HepG2 (cell line): ENCODE results near the gene YIPF2. TPM values are rescaled to one million over a fixed set of nuclear protein-coding genes. Genes with fewer than 3 reads are reported as not detected.

Experiments
- ATAD3A ChIP-seq: sonication (generic); formaldehyde crosslinking; IDR thresholded peaks from 2 replicates; pipeline ENCODE4 v1.4.0; 2020; ENCODE audit warnings: missing genetic modification reagents
- BRCA1 ChIP-seq: sonication (generic); formaldehyde crosslinking; IDR thresholded peaks from 2 replicates; pipeline ENCODE4 v1.4.0; 2020; ENCODE audit warnings: missing genetic modification reagents
- HIVEP1 ChIP-seq: sonication (generic); formaldehyde crosslinking; IDR thresholded peaks from 2 replicates; pipeline ENCODE4 v1.4.0; 2020; ENCODE audit warnings: mild to moderate bottlenecking, missing genetic modification reagents
- JUND ChIP-seq: sonication (generic); formaldehyde crosslinking; IDR thresholded peaks from 2 replicates; pipeline ENCODE4 v1.8.0; 2022; ENCODE audit warnings: mild to moderate bottlenecking, missing genetic modification reagents
- KDM4B ChIP-seq: sonication (generic); formaldehyde crosslinking; IDR thresholded peaks from 2 replicates; pipeline ENCODE4 v1.4.0; 2020; ENCODE audit warnings: missing genetic modification reagents
- MAFF ChIP-seq: IDR thresholded peaks from 2 replicates; pipeline ENCODE4 v1.6.1; 2011; ENCODE audit warnings: low read depth, low read length, improper control_type of control experiment
- MLLT10 ChIP-seq: sonication (generic); formaldehyde crosslinking; IDR thresholded peaks from 2 replicates; pipeline ENCODE4 v1.4.0; 2020; ENCODE audit warnings: missing genetic modification reagents
- MXD4 ChIP-seq: IDR thresholded peaks from 2 replicates; pipeline ENCODE4 v1.6.1; 2016; ENCODE audit warnings: mild to moderate bottlenecking, missing biosample characterization, missing genetic modification reagents
- PBX2 ChIP-seq: IDR thresholded peaks from 2 replicates; pipeline ENCODE4 v1.6.1; 2016; ENCODE audit warnings: control low read depth
- PCBP2 ChIP-seq: fragments of 200-400 bp; formaldehyde crosslinking; optimal IDR thresholded peaks from 2 replicates; pipeline ENCODE3; 2018; ENCODE audit warnings: low read length, low read depth; ENCODE audit not compliant: poor library complexity, severe bottlenecking
- RARA ChIP-seq: IDR thresholded peaks from 2 replicates; pipeline ENCODE4 v1.6.1; 2016; ENCODE audit warnings: missing genetic modification reagents, missing compliant biosample characterization
- SMAD1 ChIP-seq: sonication (generic); formaldehyde crosslinking; IDR thresholded peaks from 2 replicates; pipeline ENCODE4 v1.4.0; 2020; ENCODE audit warnings: missing genetic modification reagents, low read depth, mild to moderate bottlenecking, borderline replicate concordance
- TRIM24 ChIP-seq: sonication (generic); formaldehyde crosslinking; IDR thresholded peaks from 2 replicates; pipeline ENCODE4 v1.8.0; 2022; ENCODE audit warnings: mild to moderate bottlenecking, missing genetic modification reagents
- WIZ ChIP-seq: sonication (generic); formaldehyde crosslinking; IDR thresholded peaks from 2 replicates; pipeline ENCODE4 v1.5.1; 2020; ENCODE audit warnings: mild to moderate bottlenecking, missing genetic modification reagents
- ZMAT3 ChIP-seq: sonication (generic); formaldehyde crosslinking; conservative IDR thresholded peaks from 2 replicates; pipeline ENCODE4 v1.7.0; 2021; ENCODE audit warnings: missing genetic modification reagents
- ZNF180 ChIP-seq: sonication (generic); formaldehyde crosslinking; IDR thresholded peaks from 2 replicates; pipeline ENCODE4 v1.4.0; 2020; ENCODE audit warnings: low read depth, missing genetic modification reagents, borderline replicate concordance
- ZNF232 ChIP-seq: sonication (generic); formaldehyde crosslinking; IDR thresholded peaks from 2 replicates; pipeline ENCODE4 v1.4.0; 2020; ENCODE audit warnings: missing genetic modification reagents, borderline replicate concordance
- ZNF251 ChIP-seq: sonication (generic); formaldehyde crosslinking; IDR thresholded peaks from 2 replicates; pipeline ENCODE4 v1.9.0; 2021; ENCODE audit warnings: mild to moderate bottlenecking, missing genetic modification reagents
- ZNF550 ChIP-seq: sonication (generic); formaldehyde crosslinking; IDR thresholded peaks from 2 replicates; pipeline ENCODE4 v1.4.0; 2020; ENCODE audit warnings: mild to moderate bottlenecking, missing genetic modification reagents, borderline replicate concordance
- ZNF580 ChIP-seq: IDR thresholded peaks from 2 replicates; pipeline ENCODE4 v1.6.1; 2016; ENCODE audit warnings: low read depth, borderline replicate concordance
- ZNF605 ChIP-seq: sonication (generic); formaldehyde crosslinking; IDR thresholded peaks from 2 replicates; pipeline ENCODE4 v1.8.0; 2022; ENCODE audit warnings: mild to moderate bottlenecking, missing genetic modification reagents
- ZNF644 ChIP-seq: IDR thresholded peaks from 2 replicates; pipeline ENCODE4 v1.6.1; 2016; ENCODE audit warnings: low read depth
- ZNF652 ChIP-seq: IDR thresholded peaks from 2 replicates; pipeline ENCODE4 v1.6.1; 2016; ENCODE audit warnings: low read depth, borderline replicate concordance
- ZNF768 ChIP-seq: sonication (generic); formaldehyde crosslinking; IDR thresholded peaks from 2 replicates; pipeline ENCODE4 v1.4.0; 2020; ENCODE audit warnings: missing genetic modification reagents
- ZNF781 ChIP-seq: sonication (generic); formaldehyde crosslinking; IDR thresholded peaks from 2 replicates; pipeline ENCODE4 v1.5.1; 2020; ENCODE audit warnings: borderline replicate concordance, mild to moderate bottlenecking, missing genetic modification reagents; ENCODE audit errors: not compliant biosample characterization
- polyA plus RNA-seq, 8 experiments: library from polyadenylated mRNA; depleted of rRNA in 3 of 8; stranded (reverse) in 7 of 8; unstranded in 1 of 8; fragments of >200 nt; fragmentation: Illumina TruSeq in 4 of 8; extraction: Trizol in 4 of 8; gene quantifications; 2 replicates each; pipeline versions ENCODE4 v1.2.1 to v1.2.3, GENCODE V29; 2011 to 2016; ENCODE audit warnings: low read depth in 4 of 8, missing spikeins in 1 of 8, mixed read lengths in 1 of 8; ENCODE audit not compliant: insufficient read depth in 1 of 8
- total RNA-seq, 5 experiments: library from RNA; depleted of rRNA; stranded (reverse); fragments of >200 nt; fragmentation: Illumina TruSeq; extraction: Trizol; gene quantifications; 2 replicates each; pipeline ENCODE4 v1.2.3, GENCODE V29; 2016; ENCODE audit warnings: low read depth in 1 of 5
- TF ChIP-seq, protein P1 (sequence below): sonication (generic); formaldehyde crosslinking; IDR thresholded peaks from 2 replicates; pipeline ENCODE4 v1.5.1; 2020; ENCODE audit warnings: missing genetic modification reagents, mild to moderate bottlenecking, borderline replicate concordance
- TF ChIP-seq, protein P2 (sequence below): sonication (generic); formaldehyde crosslinking; IDR thresholded peaks from 2 replicates; pipeline ENCODE4 v1.4.0; 2020; ENCODE audit warnings: missing genetic modification reagents, borderline replicate concordance

YIPF2 gene
- total and polyA plus RNA-seq, 2 of the 13 experiments (the other 11 are each of a cell fraction or from before 2014, with no cell fraction given), result 37.3 to 53.2 TPM

DNA sequence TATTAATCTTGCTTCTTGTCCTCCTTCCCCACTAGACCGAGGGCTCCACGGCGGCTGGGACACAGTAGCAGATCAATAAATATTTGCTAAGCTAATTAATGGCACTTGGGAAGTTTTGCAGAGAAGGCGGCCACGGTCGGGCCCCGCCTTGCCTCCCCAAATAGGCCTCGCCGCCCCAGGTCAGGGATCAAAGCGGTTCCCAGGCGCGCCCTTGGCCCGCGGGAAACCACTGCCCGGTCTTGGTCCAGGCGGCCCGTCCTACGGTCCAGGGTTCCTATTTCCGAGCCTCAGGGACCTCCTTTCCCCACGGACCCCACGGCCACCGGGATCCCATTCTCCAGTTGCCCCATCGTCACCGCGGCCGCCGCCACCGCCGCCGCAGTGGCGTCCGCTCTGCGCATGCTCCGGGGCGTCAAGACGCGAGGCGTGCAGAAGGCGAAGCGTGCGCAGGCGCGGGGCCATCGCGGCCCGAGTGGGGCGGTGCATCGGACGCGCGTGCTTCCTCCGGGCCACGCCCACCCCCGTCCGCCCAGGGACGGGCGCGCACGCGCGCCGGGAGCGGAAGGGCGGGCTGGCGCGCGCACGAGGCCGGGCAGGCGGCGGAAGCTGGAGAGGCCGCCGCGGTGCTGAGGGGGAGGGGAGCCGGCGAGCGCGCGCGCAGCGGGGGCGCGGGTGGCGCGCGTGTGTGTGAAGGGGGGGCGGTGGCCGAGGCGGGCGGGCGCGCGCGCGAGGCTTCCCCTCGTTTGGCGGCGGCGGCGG is 32.1 kb upstream of the YIPF2 start, which contains the start of gene SMARCA4 (continued):
- TF ChIP-seq ZNF180 (no peak), ZNF781 (peak; percentile 77), HIVEP1 (peak; percentile 58; the same call in 1 of the 2 replicates), ZNF251 (CRISPR knock-in tag) (no peak), BRCA1 (CRISPR knock-in tag) (peak; percentile 57; the same call in 1 of the 2 replicates), ZMAT3 (CRISPR knock-in tag) (peak; percentile 71; the same call in 1 of the 2 replicates), MXD4 (CRISPR knock-in tag) (peak; percentile 75), ZNF550 (CRISPR knock-in tag) (no peak), PBX2 (CRISPR knock-in tag) (no peak), PCBP2 (no peak), MLLT10 (no peak), ZNF605 (peak; percentile 38; the same call in 1 of the 2 replicates), ATAD3A (CRISPR knock-in tag) (0 out of 2 replicates have a peak, but pooled peaks have one; percentile 38), SMAD1 (CRISPR knock-in tag) (no peak), WIZ (CRISPR knock-in tag) (0 out of 2 replicates have a peak, but pooled peaks have one; percentile 37), ZNF768 (CRISPR knock-in tag) (peak; percentile 24; the same call in 1 of the 2 replicates), ZNF644 (no peak), ZNF652 (no peak), KDM4B (CRISPR knock-in tag) (no peak), TRIM24 (CRISPR knock-in tag) (no peak), ZNF232 (peak; percentile 87; the same call in 1 of the 2 replicates), RARA (CRISPR knock-in tag) (peak; percentile 22; the same call in 1 of the 2 replicates), MAFF (no peak), JUND (CRISPR knock-in tag) (no peak), ZNF580 (CRISPR knock-in tag) (peak; percentile 76)
- TF ChIP-seq, protein P1, sequence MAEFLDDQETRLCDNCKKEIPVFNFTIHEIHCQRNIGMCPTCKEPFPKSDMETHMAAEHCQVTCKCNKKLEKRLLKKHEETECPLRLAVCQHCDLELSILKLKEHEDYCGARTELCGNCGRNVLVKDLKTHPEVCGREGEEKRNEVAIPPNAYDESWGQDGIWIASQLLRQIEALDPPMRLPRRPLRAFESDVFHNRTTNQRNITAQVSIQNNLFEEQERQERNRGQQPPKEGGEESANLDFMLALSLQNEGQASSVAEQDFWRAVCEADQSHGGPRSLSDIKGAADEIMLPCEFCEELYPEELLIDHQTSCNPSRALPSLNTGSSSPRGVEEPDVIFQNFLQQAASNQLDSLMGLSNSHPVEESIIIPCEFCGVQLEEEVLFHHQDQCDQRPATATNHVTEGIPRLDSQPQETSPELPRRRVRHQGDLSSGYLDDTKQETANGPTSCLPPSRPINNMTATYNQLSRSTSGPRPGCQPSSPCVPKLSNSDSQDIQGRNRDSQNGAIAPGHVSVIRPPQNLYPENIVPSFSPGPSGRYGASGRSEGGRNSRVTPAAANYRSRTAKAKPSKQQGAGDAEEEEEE (CRISPR knock-in tag), result no peak
- TF ChIP-seq, protein P2, sequence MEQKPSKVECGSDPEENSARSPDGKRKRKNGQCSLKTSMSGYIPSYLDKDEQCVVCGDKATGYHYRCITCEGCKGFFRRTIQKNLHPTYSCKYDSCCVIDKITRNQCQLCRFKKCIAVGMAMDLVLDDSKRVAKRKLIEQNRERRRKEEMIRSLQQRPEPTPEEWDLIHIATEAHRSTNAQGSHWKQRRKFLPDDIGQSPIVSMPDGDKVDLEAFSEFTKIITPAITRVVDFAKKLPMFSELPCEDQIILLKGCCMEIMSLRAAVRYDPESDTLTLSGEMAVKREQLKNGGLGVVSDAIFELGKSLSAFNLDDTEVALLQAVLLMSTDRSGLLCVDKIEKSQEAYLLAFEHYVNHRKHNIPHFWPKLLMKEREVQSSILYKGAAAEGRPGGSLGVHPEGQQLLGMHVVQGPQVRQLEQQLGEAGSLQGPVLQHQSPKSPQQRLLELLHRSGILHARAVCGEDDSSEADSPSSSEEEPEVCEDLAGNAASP (CRISPR knock-in tag), result peak; percentile 37; the same call in 1 of the 2 replicates
